ENCODE data around the gene CFAP97D1. TPM values are rescaled to one million over a fixed set of nuclear protein-coding genes. Genes with fewer than 3 reads are reported as not detected.

CFAP97D1 gene
- total and polyA plus RNA-seq, 2 experiments from 2014 or later = 0.07 to 0.10 TPM

DNA sequence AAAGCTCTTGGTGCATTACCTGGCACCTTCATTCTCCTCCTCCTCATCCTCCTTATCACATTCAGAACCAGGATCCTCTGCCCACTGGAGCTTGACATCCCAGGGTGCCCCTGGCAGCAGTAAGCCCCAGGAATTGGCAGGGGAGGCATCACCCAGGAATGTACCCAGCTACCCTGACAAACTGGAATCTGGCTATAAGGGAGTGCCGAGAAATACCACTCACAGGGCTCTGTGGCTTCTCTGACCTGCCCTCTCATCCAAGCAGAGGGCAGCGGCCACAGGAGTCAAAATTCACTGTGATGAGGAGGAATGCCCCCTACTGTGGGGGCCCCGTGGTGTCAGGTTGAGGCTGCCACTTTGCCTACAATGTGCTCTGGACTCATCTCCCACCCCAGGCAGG, 33.2 kb downstream of the CFAP97D1 start (continued):
- TF ChIP-seq, protein P1, sequence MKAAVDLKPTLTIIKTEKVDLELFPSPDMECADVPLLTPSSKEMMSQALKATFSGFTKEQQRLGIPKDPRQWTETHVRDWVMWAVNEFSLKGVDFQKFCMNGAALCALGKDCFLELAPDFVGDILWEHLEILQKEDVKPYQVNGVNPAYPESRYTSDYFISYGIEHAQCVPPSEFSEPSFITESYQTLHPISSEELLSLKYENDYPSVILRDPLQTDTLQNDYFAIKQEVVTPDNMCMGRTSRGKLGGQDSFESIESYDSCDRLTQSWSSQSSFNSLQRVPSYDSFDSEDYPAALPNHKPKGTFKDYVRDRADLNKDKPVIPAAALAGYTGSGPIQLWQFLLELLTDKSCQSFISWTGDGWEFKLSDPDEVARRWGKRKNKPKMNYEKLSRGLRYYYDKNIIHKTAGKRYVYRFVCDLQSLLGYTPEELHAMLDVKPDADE (IDR thresholded peaks at IDR 0.05) = no peak
- TF ChIP-seq ZNF331 (CRISPR knock-in tag; IDR thresholded peaks at IDR 0.05; ENCODE audit: low read depth) (no peak), JUNB (IDR thresholded peaks at IDR 0.05; ENCODE audit: unreplicated experiment) (no peak), EZH2 (IDR thresholded peaks at IDR 0.05; ENCODE audit: low read depth, unreplicated experiment) (no peak), NANOG (IDR thresholded peaks at IDR 0.05; ENCODE audit: borderline replicate concordance) (no peak)

DNA sequence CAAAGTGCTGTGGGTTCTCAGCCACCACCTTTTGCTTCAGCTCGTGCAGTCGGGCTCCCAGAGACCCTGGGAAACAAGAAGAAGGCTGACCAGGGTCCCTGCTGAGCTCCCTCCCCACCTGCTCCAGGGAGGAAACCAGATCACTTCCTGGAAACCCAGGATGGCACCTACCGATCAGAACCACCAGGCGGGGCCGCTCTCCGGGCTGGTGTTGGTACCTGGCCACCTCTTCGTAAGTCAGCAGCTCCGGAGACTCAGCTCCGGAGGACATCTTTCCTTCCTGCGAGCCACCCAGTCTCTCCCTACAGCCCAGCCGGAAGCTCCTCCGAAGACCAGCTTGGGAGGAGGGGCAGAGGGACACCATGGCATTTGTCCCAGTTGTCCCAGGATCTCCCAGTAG, 33.8 kb downstream of the CFAP97D1 start:
- Mint-ChIP-seq H3K4me3 (no peak overlapping the region), H3K4me1 (peaks cover 19% of the 10 kb centered on the region), H3K36me3 (ENCODE audit: low read depth) (peaks cover 4% of the 10 kb centered on the region), H3K27me3 (ENCODE audit: insufficient read depth, low read depth, poor library complexity) (peaks cover 4% of the 10 kb centered on the region), H3K9me3 (no peaks in the 10 kb centered on the region), H3K27ac (no peak overlapping the region; the same call in 1 of the 2 replicates)
- Histone ChIP-seq H2AFZ (no peak overlapping the region), H4K20me1 (replicated peaks; ENCODE audit: insufficient read depth) (no peaks in the 10 kb centered on the region), H3K4me1 (ENCODE audit: insufficient read depth) (no peaks in the 10 kb centered on the region; the same call in 1 of the 2 replicates), H3K36me3 (ENCODE audit: insufficient read depth) (no peaks in the 10 kb centered on the region), H3F3A (replicated peaks; ENCODE audit: low read depth) (no peaks in the 10 kb centered on the region), H3K4me3 (no peak overlapping the region), H3K27me3 (ENCODE audit: insufficient read depth) (no peaks in the 10 kb centered on the region), H3K4me2 (no peak overlapping the region), H3K9me2 (ENCODE audit: insufficient read depth) (no peaks in the 10 kb centered on the region), H3K79me2 (replicated peaks; ENCODE audit: insufficient read depth) (no peaks in the 10 kb centered on the region), H3K27ac (ENCODE audit: low read depth) (no peak overlapping the region)
- DNase-seq (ENCODE audit: low spot score) (peak; percentile 71), ATAC-seq (peak; percentile 92)
- TF ChIP-seq NANOG (IDR thresholded peaks at IDR 0.05; ENCODE audit: borderline replicate concordance) = no peak
- TF ChIP-seq, protein P2, sequence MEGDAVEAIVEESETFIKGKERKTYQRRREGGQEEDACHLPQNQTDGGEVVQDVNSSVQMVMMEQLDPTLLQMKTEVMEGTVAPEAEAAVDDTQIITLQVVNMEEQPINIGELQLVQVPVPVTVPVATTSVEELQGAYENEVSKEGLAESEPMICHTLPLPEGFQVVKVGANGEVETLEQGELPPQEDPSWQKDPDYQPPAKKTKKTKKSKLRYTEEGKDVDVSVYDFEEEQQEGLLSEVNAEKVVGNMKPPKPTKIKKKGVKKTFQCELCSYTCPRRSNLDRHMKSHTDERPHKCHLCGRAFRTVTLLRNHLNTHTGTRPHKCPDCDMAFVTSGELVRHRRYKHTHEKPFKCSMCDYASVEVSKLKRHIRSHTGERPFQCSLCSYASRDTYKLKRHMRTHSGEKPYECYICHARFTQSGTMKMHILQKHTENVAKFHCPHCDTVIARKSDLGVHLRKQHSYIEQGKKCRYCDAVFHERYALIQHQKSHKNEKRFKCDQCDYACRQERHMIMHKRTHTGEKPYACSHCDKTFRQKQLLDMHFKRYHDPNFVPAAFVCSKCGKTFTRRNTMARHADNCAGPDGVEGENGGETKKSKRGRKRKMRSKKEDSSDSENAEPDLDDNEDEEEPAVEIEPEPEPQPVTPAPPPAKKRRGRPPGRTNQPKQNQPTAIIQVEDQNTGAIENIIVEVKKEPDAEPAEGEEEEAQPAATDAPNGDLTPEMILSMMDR (conservative IDR thresholded peaks at IDR 0.05; ENCODE audit: low read depth in 2 of 2) = peak; percentile 43 to 49

DNA sequence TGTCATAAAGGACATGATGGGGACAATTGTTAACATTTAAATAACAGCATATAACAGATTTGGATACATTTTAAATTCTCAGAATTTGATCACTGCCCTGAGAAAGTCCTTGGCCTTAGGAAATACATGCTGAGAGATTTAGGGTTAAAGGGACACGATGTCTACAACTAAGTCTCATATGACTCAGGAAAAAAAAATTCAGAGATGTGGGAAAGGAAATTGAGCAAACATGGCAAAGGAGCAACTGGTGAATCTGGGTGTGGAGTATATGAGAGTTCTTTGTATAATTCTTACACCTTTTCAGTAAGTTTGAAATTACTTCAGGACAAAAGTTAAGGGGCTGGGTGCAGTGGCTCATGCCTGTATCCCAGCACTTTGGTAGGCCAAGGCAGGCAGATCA, 34.5 kb downstream of the CFAP97D1 start:
- no peak for DNase-seq (ENCODE audit: low spot score)
- no peak overlapping the region for H3K4me3 ChIP-seq
- no peak overlapping the region for H3K27ac ChIP-seq (ENCODE audit: low read depth)
- no peaks in the 10 kb centered on the region for H3K79me2 ChIP-seq (replicated peaks; ENCODE audit: insufficient read depth)
- no peaks in the 10 kb centered on the region for H4K20me1 ChIP-seq (replicated peaks; ENCODE audit: insufficient read depth)
- no peaks in the 10 kb centered on the region for H3F3A ChIP-seq (replicated peaks; ENCODE audit: low read depth)
- peaks cover 19% of the 10 kb centered on the region for H3K4me1 Mint-ChIP-seq
- H3K27ac Mint-ChIP-seq = no peak overlapping the region
- H3K9me2 ChIP-seq (ENCODE audit: insufficient read depth) = no peaks in the 10 kb centered on the region
- no peaks in the 10 kb centered on the region for H3K9me3 Mint-ChIP-seq
- no peaks in the 10 kb centered on the region; the same call in 1 of the 2 replicates for H3K4me1 ChIP-seq (ENCODE audit: insufficient read depth)
- H3K4me2 ChIP-seq = no peak overlapping the region
- H3K27me3 ChIP-seq (ENCODE audit: insufficient read depth) = no peaks in the 10 kb centered on the region
- peaks cover 4% of the 10 kb centered on the region for H3K27me3 Mint-ChIP-seq (ENCODE audit: insufficient read depth, low read depth, poor library complexity)
- no peak overlapping the region for H2AFZ ChIP-seq
- ATAC-seq = no peak
- H3K4me3 Mint-ChIP-seq = no peak overlapping the region
- H3K36me3 ChIP-seq (ENCODE audit: insufficient read depth) = no peaks in the 10 kb centered on the region
- TF ChIP-seq ZNF114 (CRISPR knock-in tag; IDR thresholded peaks at IDR 0.05) (no peak), CREB1 (CRISPR knock-in tag; IDR thresholded peaks at IDR 0.05; ENCODE audit: low read depth) (no peak)
- TF ChIP-seq, protein P2 (conservative IDR thresholded peaks at IDR 0.05; ENCODE audit: low read depth in 2 of 2) = no peak
- TF ChIP-seq, protein P3, sequence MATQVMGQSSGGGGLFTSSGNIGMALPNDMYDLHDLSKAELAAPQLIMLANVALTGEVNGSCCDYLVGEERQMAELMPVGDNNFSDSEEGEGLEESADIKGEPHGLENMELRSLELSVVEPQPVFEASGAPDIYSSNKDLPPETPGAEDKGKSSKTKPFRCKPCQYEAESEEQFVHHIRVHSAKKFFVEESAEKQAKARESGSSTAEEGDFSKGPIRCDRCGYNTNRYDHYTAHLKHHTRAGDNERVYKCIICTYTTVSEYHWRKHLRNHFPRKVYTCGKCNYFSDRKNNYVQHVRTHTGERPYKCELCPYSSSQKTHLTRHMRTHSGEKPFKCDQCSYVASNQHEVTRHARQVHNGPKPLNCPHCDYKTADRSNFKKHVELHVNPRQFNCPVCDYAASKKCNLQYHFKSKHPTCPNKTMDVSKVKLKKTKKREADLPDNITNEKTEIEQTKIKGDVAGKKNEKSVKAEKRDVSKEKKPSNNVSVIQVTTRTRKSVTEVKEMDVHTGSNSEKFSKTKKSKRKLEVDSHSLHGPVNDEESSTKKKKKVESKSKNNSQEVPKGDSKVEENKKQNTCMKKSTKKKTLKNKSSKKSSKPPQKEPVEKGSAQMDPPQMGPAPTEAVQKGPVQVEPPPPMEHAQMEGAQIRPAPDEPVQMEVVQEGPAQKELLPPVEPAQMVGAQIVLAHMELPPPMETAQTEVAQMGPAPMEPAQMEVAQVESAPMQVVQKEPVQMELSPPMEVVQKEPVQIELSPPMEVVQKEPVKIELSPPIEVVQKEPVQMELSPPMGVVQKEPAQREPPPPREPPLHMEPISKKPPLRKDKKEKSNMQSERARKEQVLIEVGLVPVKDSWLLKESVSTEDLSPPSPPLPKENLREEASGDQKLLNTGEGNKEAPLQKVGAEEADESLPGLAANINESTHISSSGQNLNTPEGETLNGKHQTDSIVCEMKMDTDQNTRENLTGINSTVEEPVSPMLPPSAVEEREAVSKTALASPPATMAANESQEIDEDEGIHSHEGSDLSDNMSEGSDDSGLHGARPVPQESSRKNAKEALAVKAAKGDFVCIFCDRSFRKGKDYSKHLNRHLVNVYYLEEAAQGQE (IDR thresholded peaks at IDR 0.05; ENCODE audit: unreplicated experiment) = no peak
- H3K36me3 Mint-ChIP-seq (ENCODE audit: low read depth) = no peaks in the 10 kb centered on the region; the same call in 2 of the 3 replicates

Measured in GM23338 (cell line).